HG03432 (cell line): ENCODE measurements around the gene CISD1.

Experiments used
- ATAC-seq: cut with Tn5 transposase; IDR thresholded peaks from one replicate; pipeline ENCODE4 v1.9.1; 2021; ENCODE audit warnings: mild to moderate bottlenecking, moderate library complexity; ENCODE audit not compliant: unreplicated experiment

Gene CISD1

DNA sequence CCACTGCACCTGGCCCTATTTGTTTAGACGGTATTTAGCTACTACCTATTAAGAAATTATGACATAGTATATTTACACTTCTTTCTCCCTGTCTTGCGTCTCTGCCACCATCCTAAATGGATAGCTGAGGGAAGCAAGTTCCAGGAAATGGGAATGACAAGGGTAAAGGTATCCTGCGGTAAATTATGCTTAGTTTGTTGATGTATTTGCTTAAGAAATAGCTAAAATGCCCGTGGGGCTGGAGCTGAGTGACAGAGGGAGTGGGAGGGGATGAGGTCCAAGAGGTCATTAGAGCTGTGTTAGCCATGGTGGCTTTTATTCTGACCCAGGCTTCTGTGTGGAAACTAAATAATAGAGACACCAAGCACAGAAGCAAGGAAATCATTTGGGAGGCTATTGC lies 36.9 kb downstream of the CISD1 start:
- ATAC-seq = no peak

DNA sequence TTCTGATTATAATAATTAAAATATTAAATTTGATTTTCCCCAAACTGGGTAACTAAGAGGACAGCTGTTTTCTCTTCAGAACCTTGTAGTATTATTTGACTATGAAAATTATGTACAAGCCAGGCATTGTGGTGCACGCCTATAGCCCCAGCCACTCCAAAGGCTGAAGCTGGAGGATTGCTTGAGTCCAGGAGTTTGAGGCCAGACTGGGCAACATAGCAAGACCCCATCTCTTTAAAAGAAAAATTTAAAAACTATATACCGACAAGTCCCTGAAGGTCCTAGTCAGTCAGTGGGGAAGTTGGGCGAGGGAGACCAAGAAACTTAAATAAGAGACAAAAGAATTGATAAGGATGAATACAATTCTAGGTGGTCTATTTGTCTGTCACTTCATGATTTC lies 38.7 kb downstream of the CISD1 start:
- no peak for ATAC-seq

DNA sequence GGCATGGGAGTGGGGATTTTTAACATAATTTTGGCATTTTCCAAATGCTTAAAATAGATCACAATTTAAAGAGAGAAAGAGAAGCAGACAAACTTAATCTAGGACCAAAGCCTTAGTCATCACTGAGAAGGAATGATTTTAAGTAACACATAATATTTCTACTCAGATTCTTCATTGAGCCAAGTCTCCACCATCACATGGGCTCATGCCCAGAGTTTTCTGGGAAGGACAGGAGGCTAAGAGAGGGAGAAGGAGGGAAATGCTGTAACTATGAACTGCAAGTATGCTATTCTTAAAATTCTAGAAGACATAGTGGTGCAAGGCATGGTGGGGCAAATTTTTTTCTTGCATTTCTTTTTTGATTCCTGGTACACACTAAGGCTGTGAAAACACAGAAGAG lies 42.1 kb downstream of the CISD1 start:
- ATAC-seq = no peak

DNA sequence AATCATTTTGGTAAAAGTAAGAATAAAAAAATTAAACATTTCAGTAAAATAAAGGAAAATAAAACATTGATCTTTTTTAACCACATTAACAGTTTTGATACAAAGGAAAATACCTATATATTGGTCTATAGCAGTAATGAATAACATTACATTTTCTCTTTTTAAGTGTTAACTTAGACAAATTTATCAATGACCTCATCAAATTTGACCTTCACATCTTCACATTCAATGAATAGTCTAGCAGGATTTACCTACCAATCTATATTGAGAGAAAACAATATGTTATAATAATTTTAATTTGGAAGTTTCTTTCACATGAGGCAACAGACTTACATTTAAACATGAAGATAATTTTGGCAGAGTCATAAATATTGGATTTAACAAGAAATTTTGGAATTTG lies 47.9 kb downstream of the CISD1 start:
- no peak for ATAC-seq

DNA sequence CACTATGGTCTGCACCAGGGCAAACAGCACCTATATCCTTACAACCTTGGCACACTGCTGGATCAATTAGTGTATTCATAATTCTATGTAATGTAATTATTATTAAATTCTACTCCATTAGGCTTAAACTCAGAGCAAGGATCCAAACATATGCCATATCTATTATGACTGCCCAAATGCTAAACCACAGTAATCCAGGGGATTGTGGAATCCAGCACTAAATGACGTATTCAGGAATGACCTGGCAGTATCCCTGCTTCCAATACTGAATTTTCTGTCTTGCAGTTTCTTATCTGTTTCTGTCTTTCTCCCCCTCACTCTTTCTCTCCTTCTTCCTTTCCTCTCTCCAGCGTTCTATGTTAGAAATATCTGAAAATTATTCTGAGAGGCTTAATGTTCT lies 49.4 kb downstream of the CISD1 start:
- ATAC-seq = no peak

DNA sequence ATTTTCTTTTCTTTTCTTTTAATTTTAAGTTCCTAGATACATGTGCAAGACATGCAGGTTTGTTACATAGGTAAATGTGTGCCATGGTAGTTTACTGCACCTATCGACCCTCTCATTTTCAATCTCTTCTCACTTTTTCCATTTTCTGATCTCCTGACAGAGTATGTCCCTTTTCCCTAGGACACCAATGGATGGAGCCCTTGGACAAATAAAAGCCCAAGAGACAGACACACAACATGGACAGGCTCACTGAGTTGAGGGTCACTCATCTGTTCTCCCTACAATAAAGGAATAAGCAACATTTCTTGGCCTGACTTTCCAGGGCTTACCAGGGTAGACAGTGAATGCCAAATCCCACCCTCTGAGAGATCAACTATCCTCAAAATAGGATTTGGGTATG lies 50.6 kb downstream of the CISD1 start:
- ATAC-seq = no peak

DNA sequence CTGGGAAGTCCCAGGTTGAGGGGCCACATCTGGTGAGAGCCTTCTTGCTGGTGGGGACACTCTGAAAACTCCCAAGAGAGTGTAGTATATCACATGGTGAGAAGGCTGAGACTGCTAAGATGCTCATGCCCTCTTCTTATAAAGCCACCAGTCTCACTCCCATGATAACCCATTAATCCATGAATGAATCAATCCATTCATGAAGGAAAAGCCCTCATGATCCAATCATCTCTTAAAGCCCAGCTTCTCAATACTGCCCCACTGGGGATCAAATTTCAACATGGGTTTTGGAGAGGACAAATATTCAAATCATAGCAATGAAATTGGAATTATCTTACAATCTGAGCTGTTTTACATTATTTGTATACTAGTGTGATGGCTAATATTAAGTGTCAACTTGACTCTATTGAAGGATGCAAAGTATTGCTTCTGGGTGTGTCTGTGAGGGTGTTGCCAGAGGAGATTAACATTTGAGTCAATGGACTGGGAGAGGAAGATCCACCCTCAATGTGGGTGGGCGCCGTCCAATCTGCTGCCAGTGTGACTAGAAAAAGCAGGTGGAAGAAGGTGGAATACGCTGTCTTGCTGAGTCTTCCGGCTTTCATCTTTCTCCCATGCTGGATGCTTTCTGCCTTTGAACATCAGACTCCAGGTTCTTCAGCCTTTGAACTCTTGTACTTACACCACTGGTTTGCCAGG lies 51.5 kb downstream of the CISD1 start:
- ATAC-seq = no peak

DNA sequence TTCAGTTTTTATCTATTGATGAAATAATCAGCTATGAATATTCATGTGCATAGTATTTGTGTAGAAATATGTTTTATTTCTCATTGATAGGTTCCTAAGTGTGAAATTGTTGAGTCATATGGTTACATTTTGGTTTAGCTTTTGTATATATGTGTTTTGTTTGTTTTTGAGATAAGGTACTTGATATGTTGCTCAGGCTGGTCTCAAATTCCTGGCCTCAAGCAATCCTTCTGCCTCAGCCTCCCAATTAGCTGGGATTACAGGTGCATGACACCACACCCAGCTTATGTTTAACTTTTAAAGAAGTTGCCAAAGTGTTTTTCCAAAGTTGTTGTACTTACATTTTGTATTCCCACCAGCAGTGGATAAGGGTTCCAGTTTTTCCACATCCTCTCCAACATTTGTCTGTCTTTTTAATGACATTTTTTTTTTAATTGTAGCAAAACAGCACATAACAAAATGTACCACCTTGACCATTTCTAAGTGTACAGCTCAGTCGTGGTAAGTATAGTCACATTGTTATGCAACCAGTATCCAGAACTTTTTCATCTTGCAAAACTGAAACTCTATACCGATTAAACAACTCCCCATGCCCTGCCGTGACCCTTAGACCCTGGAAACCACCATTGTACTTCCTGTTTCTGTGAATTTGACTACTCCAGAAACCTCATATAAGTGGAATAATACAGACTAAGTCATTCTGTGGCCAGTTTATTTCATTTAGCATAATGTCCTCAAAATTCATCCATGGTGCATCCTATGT lies 53.3 kb downstream of the CISD1 start:
- peak; percentile 93 for ATAC-seq

DNA sequence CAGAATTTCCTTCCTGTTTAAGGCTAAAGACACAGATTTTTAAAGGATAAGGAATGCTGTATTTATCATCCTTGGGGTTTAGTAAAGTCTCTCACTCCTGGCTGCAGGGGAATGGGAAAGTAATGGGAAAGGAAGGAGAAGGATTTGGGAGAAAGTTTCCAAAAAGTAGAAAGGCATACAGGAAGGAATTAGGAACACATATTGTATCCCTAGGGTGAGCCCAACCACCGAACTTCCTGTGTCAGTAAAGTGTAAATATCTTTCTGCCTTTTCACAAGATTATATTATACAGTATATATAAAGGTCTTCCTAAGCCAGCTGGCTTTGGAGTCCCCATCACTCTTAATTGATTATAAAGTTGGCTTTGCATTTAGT lies 53.9 kb downstream of the CISD1 start:
- no peak for ATAC-seq

DNA sequence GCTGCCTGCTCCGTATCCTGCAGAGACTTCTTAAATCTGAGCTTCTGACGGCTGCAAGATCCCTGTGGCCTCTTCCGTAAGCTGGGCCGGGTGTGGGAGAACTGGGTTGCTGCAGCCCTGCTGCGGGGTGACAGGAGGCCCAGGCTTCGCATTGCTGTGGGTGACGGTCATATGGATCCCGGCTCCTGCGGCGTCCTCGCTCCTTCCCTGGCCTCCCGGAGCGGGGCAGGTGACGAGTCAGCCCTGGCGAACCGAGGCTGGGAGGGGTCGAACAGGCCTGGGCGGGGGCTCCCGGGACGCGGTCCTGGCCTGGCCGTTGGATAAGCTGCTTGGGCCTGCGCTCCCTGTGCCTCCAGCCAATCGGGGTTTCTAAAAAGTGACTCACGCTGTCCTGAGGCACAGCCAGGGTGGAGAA lies 58.0 kb downstream of the CISD1 start:
- no peak for ATAC-seq

DNA sequence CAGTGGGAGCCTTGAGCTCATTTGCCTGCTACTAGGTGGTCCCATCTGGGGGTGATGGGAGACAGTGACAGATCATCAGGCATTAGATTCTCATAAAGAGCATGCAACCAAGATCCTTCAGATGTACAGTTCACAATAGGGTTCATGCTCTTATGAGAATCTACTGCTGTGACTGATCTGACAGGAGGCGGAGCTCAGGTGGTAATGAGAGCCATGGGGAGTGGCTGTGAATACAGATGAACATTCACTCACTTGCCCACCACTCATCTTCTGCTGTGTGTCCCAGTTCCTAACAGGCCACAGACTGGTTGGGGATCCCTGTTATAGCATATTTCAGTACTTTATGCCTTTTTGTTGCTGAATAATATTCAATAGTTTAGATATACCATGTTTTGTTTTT lies 59.3 kb downstream of the CISD1 start:
- ATAC-seq = no peak

DNA sequence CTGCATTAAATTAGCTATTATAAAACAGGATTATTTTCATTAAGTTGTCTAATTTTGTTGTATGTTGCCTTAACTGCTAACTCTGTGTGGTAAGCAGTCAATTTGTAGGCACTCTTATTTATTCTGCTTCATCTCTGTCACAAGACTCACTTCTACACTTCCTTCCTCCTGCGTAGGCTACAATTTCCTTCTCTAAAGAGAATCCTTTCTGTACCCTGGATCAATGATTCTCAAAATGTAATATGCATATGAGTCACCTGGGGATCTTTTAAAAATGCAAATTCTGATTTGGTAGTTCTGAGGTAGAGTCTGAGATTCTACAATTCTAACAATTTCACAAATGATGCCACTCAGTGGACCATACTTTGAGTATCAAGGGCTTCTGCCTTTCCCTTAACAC lies 61.5 kb downstream of the CISD1 start:
- no peak for ATAC-seq

DNA sequence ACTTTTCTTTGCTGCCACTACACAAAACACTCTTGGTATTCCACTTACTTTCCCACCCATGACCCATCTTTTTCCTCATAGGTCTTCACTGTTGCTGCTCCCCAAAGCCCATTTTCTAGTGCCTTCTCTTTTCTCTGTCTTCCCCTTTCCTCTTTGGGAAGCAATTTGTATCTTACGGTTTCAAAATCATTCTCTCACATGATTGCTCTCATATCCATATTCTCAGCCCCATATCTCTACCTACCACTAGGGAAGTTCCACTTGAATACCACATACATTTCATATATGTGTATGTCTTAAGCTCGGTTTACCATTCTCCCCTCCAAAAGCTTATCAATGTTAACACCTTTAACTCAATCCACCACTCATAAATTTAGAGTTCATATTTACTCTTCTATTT lies 62.7 kb downstream of the CISD1 start:
- no peak for ATAC-seq

DNA sequence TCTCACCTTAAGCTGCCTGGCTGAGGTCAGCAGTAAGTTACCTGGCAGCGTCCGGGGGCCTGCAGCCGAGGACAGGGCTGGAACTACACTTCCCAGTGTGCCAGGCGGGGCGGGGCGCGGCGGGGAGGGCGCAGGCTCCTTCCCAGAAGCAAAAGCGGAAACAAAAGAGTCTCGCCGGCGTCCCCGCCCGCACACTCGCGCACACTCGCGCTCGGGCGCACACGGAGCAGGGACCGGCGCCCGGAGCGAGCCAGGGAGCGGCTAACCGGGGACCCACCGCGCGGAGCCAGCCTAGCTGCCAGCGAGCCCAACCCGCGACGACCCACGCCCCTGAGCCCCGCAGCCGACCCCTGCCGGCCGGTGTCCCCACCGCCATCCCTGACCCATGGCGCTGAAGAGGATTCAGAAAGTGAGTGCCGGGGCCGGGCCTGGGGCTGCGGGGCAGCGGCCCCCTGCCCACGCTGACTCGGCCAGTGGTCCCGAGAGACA lies 65.9 kb downstream of the CISD1 start, which contains the start of gene UBE2D1:
Gene UBE2D1, plus strand, starts transcription at position 190 of the 489 bp plus-strand sequence. Its CDS starts 196 bp downstream, at position 386.
- ATAC-seq = peak; percentile 99

DNA sequence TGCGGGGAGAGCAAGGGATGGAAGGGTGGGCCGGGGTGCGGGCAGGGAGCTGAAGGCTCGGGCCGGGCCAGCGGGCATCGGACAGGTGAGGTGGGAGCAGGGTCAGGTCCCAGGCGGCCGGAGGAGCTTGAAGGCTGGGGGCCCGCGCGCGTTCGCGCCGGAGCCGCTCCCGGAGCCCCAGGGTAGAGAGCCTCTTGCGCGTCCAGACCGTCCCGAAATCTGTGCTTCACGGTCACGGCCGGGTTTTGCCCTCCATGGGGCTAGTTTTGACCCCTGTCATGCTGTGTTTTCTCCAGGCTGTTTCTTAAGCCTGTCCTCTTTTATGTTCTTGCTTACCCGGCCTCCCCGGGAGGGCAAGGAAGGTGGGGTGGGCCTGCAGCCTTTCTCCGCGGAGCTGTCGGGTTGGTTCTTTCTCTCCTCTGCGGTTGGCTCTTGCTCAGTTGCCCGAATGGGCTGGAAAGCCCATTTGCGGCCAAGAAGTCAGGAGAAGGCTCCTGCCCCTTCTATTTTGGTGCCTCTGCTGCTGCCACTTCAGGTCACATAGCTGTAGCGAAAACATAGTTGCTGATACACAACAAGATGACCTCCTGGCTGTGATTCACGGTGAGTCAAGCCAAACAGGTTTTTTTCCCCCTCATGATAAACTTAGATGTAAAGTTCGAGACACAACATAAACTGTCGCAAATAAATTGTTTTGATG lies 66.5 kb downstream of the CISD1 start:
- peak; percentile 54 for ATAC-seq

DNA sequence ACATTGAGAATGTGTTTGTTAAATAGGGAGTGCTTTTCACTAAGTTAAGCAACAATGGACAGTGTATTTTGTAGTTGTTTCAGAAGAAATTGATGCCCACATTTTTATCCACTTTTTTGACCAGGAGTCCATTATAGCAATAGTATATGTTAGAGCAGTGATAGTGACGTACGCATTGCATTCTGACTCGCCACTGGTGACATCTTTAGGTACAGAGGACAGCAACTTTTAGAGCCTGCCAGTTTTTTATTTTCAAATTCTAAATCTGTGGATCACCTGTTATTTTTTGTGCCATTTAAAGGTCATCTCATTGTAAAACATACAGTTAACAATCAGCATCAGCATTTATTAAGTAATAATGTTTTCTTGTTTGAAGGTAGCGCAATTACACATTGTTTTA lies 67.3 kb downstream of the CISD1 start:
- ATAC-seq = no peak
